HS-27A (cell line): ENCODE data around the gene CALML3.

Experiments
- DNase-seq: peaks from one replicate; pipeline ENCODE4 v3.0.0-alpha.2; 2012; ENCODE audit warnings: low read depth, missing footprints

CALML3 gene

GRCh38 chr10:5491477-5491876, 33.3 kb upstream of the CALML3 start:
- no peak for DNase-seq

- no peak for DNase-seq
Measured at GRCh38 chr10:5492322-5492855, 32.4 kb upstream of the CALML3 start.

DNA sequence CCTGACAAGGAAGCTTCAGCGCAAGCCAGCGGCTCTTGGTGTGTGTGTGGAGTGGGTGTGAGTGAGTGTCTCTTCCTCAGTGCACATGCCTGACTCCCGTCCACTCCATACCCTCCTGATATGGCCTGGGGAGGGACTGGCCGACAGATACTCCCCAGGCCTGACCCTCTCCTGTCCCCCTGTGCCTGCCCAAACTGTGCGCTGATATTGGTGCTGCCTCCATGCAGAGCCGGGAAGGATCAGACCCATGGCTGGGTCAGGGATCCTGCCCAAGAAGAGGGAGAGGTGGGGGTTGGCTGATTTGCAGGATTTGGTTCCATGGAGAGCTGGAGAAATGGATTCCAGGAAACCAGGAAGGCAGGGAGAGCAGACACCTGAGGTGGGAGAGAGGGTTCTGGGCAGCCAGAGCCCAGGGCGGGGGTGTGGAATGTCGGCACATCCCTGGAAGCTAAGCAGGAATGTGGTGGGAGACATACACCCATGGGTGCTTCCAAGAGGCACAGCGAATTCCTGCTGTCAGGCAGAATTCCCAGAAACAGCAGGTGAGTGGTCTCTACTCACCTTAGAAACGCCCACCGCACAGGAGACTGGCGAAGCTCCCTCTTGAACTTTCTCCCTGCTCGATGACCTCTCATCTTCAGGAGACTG, 31.7 kb upstream of the CALML3 start:
- DNase-seq = no peak

- no peak for DNase-seq
Measured at GRCh38 chr10:5493691-5494090, 31.1 kb upstream of the CALML3 start.

DNA sequence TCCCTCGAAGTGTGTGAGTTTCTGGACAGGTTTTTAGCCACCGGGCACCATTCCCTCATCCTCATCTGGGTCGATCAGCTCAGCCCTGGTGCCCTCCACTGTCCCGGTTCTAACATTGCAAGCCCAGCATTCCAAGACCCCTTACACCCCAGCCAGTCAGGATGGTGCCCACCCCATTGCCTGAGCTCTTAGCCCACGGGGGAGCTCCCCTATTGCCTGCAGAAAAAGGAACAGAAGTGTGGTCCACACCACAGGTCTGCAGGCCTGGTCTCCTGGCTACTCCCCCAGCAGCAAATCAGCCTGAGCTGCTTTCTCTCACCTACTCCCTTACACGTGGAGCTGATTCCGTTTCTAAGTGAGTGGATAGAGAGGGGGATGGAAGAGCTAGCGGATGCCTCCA, 30.1 kb upstream of the CALML3 start:
- DNase-seq = no peak

DNA sequence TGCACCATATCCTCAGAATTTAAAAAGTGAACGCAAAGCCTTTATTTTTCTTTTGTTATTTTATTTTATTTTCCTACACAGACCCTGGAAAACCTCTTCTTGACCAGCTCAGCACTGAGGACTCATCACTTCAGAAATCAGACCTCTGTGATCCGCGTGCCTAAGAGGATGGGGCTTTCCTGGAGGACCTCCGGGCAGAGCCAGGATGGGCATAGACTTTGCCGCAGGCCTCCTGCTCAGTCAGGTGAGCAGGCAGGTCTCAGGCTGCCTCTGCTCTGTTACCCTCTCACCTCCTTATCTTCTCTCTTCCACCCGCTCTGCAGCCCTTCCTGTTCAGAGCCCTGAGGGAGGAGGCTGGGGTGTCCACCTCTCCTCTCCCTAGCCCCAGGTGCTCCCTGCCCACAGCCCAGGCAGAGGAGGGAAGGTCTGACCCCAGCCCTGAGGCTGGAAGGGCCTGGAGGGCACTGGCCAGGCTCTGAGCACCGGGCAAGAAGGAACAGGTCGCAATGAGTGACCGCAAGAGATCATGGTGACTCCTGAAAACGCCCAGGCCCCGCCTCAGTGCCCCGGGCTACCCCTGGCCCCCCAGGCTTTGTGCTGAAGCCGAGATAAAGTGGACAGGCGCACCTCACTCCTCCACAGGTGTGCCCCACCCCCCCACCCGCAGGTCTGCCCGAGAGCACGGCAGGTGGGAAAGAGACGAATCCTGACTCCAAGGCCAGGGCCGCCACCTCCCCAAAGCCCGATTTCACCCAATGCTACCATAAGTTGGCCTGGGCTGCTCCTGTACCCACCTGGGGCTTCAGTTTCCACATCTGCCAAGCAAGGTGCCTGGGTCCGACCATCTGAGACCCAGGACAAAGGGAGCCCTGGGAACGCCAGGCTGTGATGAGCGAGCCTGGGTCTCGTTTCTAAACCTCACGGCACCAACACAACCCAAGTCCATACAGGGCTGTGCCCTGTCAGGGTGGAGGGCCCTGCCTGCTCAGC, 28.2 kb upstream of the CALML3 start:
- DNase-seq = no peak

- no peak for DNase-seq
Measured at GRCh38 chr10:5497289-5497688, 27.5 kb upstream of the CALML3 start.

- no peak for DNase-seq
Measured at GRCh38 chr10:5497948-5498730, 26.6 kb upstream of the CALML3 start.

GRCh38 chr10:5498791-5499492, 25.8 kb upstream of the CALML3 start:
- DNase-seq = no peak

DNA sequence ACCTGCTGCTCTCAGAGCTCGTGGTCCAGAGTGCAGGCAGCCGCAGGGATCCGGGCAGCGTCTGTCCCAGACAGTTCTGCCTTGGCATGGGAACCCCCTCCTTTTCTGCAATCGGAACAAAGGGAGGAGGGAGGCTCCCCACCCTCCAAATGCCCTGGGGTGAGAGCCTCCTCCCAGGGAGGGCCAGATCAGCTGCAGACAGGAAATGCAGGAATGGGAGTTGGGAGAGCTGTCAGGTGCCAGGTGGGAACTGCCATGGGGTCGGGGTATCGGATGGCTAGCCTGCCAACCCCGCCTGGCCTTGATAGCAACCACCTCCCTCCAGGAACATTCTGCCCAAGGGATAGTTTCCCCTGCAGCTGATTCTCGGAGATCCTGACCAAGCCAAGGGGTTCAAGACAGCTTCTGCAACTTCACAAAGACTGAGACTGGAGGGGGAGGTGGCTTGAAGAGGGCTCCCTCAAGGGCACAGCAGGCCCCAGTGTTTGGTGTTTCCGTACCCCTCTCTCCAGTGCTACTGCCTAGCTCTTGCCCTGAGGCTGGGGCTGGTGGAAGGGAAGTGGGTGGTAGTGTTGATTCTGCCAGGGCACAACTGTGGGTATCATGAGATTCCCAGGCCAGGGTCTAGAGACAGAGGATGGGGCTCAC, 25.1 kb upstream of the CALML3 start, which contains the start of gene CALML5:
TSS of gene CALML5 (minus strand) at position 78 of the 648 bp plus-strand sequence. CDS start 132 bp downstream, outside the sequence.
- DNase-seq = no peak

DNA sequence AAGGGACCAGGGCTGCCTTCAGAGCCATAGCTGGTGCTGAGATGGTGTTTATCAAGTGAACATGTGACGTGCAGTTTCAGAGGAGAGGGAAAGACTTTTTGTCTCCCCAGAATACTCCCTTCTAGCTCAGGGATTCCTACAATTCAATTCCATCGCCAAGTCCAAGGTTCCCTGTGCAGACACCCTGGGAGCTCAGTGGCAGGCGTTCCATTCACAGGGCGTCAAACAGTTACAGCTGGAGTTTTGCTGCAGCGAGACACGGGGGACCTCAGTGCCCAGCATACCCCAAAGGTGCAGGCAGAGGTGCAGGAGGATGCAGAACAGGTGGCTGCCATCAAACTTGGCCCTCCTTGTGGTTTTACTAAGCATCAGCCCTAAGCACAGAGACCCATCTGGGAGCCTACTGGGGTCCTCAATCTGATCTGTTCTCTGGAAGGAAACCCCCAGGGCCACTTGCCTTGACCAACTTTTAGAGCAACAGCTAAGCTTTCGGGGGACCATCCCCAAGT, 24.5 kb upstream of the CALML3 start:
- DNase-seq = no peak

- DNase-seq = no peak
Measured at GRCh38 chr10:5500910-5501309, 23.9 kb upstream of the CALML3 start.

DNA sequence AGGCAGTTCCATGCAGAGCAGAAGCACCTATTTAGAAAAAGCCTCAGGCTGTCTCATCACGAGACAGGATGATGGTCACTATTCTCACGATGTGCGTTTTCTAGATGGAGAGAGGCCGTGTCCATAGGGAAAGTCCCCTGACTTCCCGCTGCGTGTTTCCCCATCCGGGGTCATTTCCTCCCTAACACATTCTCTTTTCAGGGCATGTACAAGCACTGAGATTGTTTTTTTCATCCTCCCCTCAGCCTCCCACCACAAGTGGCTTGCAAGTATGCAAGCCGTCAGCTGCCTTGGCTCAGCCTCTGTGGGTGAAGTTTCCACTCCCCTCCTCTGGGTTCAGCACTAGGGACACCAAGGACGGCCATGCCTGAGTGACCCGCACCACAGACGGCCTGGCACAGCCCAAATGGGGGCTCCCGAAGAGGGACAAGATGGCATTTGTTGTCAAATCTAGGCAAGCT, 22.7 kb upstream of the CALML3 start:
- no peak for DNase-seq

DNA sequence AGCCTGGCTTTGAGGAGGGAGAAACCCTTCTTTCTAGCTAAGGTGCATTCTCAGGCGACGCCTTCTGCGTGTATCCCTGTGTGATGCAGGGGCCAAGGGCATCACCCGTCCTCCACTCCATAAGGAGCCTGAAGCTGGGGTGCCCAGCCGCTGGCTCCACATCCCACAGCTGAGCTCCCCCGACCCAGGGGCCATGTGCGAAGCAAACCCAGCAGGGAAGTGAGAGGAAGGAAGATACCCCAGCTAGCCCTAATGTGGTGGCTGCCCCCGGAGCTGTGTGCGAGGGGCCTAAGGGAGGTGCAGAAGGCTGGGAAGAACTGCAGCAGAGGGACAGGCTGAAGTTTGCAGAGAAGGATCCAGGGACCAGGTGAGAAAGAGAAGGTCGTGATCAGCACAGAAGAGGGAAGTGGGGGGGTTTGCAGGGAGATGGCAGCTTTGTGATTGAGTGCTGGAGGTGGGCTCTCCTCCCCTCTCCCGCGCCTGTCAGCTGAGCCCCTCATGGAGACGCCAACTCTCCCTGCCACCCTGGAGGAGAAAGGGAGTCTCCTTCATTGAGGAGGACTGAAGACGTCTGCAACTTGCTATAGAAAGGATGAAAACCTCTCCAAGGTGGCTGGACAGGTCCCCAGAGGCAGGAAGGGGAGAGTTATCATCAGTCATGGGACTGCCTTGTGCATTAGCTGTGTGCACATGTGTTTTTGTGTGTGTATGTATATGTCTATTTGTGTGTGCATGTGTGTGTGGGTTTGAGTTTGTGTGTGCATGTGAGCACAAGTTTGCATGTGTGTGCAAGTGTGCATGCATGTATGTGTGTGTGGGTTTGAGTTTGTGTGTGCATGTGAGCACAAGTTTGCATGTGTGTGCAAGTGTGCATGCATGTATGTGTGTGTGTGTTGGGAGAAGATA, 21.9 kb upstream of the CALML3 start:
- no peak for DNase-seq

- DNase-seq = no peak
Measured at GRCh38 chr10:5503477-5503835, 21.3 kb upstream of the CALML3 start.

DNA sequence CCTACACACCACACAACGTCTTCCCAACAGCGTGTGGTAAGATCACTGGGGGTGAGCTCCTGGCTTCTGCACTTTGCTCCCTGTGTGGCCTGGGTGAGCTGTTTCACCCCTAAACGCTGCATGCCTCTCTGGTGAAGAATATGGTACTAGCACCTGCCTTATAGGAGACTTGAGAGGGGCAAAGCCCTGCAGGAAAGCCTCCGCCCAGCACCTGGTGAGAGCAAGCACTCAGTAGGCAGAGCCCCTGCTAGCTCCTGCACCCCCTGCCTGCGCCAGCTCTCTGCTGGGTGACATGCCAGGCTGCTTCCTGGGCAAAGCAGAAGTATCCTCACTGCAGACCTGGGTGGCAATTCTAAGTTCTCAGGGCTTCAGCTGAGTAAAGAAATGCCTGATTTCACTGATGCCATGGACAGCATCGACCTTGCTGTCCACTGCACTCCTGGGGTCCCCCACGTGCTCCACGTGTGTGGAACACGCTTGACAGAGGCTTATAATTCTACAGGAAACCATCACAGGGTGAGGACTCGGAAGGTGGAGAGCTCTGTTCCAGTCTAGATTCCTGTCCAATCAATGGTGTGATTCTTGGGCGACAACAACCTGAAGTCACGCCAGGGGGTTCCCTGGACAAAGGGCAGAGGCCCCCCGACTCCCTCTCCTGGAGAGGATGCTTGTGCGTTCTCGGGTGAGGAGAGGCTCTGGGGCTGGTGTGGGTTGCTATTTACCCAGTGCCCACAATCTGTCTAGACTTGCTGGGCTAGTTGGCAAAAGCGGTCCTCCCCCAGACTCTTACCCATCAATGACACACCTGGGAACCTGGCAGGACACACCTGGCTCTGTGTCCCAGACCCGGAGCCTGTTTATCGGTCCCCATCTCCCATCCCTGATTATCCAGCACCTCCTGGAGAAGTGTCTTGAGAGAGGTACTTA, 20.4 kb upstream of the CALML3 start:
- no peak for DNase-seq

DNA sequence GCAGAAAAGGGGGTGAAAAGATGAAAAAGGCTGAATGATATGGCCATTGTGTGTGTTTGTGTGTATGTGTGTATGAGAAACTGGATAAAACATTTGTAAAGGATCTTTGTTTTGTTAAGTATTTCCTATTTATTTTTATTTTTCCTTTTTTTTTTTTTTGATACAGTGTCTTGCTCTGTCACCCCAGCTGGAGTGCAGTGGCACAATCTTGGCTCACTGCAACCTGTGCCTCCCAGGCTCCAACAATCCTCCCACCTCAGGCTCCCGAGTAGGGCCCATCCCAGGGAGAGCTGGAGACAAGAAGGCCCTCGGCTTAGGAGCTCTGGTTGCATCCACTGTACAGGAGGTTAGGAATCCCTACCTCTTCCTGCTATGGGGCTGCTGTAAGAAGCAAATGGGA, 18.5 kb upstream of the CALML3 start:
- DNase-seq = no peak
